CMK (cell line): ENCODE results near the gene PAPOLB.
A peak's percentile ranks its signal among the peaks of the same experiment; 100 is the strongest.
"Not testable (repeated sequence)": the region's sequence is repeated elsewhere in the genome, so short reads cannot be mapped to it uniquely, and the experiment has no call there.

Experiments
- DNase-seq: peaks from one replicate; pipeline ENCODE4 v3.0.0-alpha.2; 2010; ENCODE audit warnings: low read depth

PAPOLB gene

DNA sequence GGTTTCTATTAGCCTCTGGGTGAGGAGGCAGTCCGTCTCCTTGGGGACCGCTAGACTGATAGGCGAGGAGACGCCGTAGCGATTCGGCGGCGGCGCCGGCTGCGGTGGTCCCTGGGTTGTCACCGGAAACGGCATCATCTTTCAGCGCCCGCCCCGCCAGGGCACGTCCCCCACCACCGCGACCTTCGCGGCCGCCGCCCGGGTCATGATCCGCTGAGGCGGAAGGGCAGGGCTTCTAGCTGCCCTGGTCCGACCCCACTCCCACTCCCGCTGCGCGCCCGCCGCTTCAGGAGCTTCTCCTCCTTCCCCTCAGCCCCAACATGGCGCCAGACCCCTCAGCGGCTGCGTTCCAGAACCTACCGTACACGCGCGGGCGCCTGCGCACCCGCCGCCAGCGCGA is at the start of gene PAPOLB:
Gene PAPOLB (minus strand): TSS at position 358 of the 400 bp plus-strand sequence. CDS start 220 bp downstream, at position 138.
- DNase-seq: no peak

GRCh38 chr7:4911111-4911828 is 49.4 kb upstream of the PAPOLB start:
- no peak for DNase-seq

DNA sequence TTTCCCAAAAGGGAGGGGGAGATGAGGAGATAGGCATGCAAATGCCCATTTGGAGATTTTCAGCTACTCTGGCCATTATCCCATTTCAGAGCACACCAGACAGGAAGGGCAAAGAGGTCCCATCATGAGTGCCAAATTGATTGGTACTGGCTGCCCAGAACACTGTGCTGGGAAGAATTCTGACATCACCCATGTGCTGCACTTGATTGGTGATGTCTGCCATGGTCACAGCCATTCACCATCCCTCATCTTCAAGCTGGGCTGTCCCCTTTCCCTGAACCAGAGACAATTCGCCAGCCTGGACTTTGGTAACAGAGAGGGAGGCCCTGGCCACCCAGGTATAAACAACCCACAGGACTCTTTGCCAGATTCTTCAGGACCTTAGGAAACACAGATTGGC is 44.9 kb upstream of the PAPOLB start:
- DNase-seq: no peak

- no peak for DNase-seq
These were observed 43.3 kb upstream of the PAPOLB start for GRCh38 chr7:4905171-4905570.

DNA sequence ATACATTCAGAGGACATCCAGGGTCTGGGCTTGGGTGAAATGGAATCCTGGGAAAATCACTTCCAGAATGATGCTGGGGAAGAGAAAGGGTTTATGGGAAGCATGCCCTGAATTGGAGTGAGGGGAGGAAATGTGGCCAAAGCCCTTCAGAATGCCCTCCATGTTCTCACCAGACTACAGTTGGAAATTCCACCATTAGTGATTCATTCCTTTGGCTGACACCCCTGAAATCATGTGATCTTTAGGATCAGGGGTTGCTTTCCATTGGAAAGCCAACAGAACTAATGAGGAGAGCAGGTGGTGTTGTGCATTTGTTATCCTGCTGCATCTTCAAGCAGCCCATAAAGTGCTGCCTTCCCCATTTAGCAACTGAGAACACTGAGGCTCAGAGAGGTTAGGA is 42.5 kb upstream of the PAPOLB start:
- no peak for DNase-seq

GRCh38 chr7:4895766-4896165 is 33.9 kb upstream of the PAPOLB start:
- DNase-seq: no peak

DNA sequence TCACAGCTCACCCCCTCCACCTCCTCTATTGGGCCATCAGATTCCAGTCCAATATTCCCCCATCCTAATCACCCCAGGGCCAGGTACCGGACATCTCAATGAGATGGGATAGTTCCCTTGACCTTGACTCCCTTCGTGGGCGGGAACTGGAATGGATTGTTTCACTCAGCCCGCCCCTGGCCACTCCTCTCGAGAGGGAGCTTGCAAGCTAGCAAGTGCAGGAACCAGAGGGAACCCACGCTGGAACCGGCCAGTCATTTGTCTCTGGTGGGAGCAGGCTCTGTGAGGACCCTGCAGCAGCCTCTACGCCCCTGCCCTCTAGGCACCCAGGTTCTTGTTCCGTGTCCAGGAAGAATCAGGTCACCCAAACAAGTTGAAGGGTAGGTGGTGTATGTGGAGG is 32.7 kb upstream of the PAPOLB start:
- no peak for DNase-seq

- DNase-seq: no peak
These were observed 32.2 kb upstream of the PAPOLB start for GRCh38 chr7:4893929-4894475.

DNA sequence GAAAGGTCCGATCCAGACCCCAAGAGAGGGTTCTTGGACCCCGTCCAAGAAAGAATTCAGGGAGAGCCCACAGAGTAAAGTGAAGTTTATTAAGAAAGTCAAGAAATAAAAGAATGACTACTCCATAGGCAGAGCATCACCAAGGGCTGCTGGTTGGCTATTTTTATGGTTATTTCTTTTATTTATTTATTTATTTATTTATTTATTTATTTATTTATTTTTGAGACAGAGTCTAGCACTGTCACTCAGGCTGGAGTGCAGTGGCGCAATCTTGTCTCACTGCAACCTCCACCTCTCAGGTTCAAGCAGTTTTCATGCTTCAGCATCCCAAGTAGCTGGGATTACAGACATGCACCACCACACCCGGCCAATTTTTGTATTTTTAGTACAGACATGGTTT is 31.4 kb upstream of the PAPOLB start:
- DNase-seq: not testable (repeated sequence)

DNA sequence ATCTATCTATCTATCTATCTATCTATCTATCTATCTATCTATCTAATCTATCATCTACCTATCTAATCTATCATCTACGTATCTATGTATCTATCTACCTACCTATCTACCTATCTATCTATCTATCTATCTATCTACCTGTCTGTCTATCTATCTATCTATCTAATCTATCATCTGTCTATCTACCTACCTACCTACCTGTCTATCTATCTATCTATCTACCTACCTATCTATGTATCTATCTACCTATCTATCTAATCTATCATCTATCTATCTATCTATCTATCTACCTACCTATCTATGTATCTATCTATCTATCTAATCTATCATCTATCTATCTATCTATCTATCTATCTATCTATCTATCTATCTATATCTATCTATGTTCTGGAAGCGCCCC is 29.7 kb upstream of the PAPOLB start:
- not testable (repeated sequence) for DNase-seq

- no peak for DNase-seq
These were observed 27.9 kb upstream of the PAPOLB start for GRCh38 chr7:4889682-4890081.

GRCh38 chr7:4888161-4888560 is 26.3 kb upstream of the PAPOLB start:
- no peak for DNase-seq

DNA sequence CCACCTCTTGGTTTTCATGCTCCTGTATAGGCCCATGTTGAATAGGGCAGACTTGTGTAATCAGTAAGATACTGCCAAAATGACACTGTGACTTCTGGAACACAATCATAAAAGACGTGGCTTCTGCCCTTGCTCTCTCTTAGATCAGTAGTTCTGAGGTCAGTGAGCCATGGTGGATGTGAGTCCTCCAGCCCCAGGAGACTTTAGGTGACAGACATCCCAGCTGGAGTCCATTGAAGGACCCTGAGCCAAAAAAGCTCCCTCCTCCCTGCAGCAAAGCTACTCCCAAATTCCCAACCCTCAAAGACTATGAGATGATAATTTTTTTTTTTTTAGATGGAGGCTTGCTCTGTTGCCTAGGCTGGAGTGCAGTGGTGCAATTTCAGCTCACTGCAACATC is 24.8 kb upstream of the PAPOLB start:
- DNase-seq: no peak

DNA sequence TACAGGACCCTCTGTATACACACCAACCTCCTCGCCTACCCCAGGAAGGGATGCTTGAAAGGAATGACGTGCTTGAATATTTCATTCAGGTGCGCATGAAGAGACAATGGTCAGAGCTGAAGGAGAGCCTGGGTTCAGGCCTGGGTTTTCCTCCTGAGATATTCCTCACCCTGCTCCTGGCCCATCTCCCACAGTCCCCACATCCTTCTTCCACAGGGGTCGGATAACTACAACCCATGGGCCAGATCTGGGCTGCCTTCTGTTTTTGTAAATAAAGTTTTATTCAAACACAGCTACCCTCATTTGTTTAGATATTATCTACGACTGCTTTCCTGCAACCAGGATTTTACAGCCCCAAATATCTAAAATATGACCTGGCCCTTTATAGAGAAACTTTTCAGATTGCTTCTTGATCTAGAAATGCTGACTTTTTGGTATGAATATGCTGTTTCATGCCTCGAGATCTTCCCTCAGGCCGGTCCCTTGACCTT is 23.5 kb upstream of the PAPOLB start:
- DNase-seq: no peak

- no peak for DNase-seq
These were observed 22.3 kb upstream of the PAPOLB start for GRCh38 chr7:4884164-4884563.

- DNase-seq: peak; percentile 76
These were observed 21.7 kb upstream of the PAPOLB start, which contains the start of gene RADIL for GRCh38 chr7:4883372-4884144. TSS of gene RADIL (minus strand) at chr7:4883716. CDS start at chr7:4878139, 5,577 bp downstream.

GRCh38 chr7:4883033-4883371 is 21.2 kb upstream of the PAPOLB start:
- no peak for DNase-seq

DNA sequence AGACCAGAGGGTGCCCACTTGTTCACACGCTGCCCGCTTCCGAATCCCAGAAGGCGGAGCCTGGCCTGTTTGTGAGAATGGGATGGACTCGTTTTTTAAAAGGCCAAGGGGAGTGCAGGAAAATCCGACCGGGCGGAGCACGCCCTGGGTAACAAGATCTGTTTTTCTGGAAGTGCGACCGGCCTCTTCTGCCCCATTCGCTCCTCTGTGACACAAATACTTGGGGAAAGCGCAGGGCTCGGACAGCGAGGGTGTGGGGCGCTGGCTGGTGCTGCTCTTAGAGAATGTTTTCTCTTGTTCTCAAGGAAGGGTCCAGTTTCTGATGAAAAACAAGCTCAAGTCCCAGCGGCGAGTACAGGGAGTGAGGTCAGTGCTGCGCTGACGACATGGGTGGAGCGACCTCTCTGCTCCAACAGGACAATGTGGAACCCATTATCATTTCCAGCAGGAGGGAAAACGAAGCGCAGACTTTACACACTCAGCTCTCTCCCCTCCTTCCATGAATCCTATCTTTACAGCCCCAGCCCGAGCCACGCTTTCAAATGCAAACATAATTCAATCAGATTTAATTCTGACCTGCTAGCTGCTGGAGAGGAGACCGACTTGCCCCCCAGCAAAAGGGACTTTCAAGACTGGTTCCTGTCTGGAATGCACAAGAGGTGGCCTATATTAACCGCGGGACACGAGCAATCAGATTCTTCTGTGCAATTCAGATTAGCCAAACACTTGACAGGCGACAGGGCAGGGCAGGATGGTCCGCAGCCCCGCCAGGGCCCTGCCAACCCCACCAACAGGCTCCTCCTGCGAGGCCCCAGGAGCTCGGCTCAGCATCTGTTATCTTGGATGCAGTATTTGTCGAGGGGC is 20.6 kb upstream of the PAPOLB start:
- DNase-seq: no peak

DNA sequence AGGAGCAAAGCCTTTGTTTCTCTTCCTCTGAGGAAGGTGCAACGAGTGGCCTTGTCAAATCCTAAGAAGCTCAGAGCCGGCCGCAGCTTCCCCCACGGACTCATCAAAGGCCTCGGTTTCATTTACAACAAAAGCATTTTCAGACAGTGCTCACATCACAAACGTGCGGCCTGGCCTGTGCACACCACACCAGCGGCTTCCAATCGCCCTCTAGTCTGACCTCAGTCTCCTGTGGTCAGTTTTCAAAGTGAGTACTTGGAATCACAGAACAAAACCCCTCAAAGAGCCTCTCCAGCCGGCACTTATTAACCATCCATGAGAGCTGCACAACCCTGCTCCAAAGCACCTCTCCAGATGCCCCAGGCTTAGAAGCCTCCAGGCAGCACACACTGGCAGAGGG is 18.4 kb upstream of the PAPOLB start:
- DNase-seq: no peak

GRCh38 chr7:4879396-4880081 is 17.7 kb upstream of the PAPOLB start:
- DNase-seq: no peak
